GM18526 (cell line): Measurements from ENCODE around the gene SLC32A1.

Experiments used
- POLR2A ChIP-seq: IDR thresholded peaks from 3 replicates; pipeline ENCODE4 v1.6.1; 2011; ENCODE audit not compliant: insufficient read length; ENCODE audit errors: extremely low read depth

Gene SLC32A1, protein sequence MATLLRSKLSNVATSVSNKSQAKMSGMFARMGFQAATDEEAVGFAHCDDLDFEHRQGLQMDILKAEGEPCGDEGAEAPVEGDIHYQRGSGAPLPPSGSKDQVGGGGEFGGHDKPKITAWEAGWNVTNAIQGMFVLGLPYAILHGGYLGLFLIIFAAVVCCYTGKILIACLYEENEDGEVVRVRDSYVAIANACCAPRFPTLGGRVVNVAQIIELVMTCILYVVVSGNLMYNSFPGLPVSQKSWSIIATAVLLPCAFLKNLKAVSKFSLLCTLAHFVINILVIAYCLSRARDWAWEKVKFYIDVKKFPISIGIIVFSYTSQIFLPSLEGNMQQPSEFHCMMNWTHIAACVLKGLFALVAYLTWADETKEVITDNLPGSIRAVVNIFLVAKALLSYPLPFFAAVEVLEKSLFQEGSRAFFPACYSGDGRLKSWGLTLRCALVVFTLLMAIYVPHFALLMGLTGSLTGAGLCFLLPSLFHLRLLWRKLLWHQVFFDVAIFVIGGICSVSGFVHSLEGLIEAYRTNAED

DNA sequence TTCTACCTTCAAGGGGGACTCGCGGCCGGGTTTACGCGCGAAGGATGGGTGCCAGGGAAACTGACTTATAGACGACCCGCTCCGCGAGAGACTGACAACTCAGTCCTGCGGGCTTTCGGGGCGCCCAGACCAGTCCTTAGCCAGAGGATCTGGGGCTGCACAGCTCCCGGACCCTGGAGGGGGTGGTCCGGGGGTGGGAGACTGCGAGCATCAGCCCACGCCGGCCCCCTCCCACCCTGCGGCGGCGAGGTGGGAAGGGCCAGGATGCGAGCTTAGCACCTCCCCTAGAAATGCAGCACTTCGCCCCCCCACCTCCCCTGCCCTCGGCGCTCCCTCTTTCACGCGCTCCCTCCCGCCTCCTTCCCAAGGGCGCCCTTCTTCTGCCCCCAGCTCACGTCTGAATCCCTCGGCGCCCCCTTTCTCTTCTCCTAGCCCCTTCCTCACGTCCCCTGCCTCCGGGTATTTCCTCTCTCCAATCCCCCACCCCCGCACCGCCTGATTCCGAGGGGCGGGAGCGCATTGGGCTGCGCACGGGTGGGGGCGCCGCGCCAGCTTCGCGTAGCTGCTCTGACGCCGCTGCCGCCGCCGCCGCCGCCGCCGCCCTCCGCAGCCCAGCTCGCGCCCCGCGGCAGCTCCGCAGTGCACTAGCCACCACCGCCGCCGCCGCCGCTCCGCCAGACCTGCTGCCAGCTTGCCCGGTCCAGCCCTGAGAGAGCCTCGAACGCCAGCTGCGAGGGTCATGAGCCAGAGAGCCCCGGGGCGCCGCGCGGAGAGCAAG lies at the start of gene SLC32A1:
Gene SLC32A1 (plus strand): TSS at position 639 of the 778 bp plus-strand sequence. CDS start 239 bp downstream, outside the sequence.
- TF ChIP-seq POLR2A: no peak

DNA sequence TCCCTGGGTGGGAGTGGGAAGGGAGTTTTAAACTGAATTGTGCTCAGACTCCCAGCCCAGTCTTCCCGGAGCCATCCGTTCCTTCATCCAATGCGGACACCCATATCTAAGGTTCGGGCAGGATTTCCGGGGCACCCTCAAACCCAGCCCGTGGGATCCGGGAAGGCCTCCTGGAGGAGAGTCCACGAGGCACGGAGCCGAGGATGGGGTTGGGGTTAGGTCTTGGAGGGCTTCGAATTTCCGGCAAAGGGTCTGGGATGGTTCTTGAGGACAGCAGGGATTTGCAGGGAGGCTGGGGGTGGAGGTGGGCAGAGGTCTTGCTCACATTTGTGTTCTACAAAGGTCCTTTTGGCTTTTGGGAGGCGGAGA lies 49.5 kb upstream of the SLC32A1 start:
- TF ChIP-seq POLR2A: no peak

DNA sequence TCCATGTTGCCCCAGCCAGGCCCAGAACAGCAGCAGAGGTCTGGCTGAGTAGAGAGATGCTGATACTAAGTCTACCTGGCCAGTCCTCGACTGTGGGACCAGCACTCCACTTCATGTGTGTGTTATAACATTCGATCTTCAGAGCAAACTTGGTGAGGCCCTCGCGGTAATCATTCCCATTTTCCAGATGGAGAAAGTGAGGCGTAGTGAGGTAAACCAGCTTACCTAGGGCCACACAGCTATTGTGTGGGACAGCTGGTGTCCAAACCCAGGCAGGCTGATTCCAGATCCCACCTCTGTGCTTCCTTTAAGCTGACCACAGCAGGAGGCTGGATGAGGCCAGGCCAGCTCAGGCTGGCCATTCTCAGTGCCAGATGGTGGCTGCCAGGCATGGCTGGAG lies 47.7 kb upstream of the SLC32A1 start:
- no peak for TF ChIP-seq POLR2A

DNA sequence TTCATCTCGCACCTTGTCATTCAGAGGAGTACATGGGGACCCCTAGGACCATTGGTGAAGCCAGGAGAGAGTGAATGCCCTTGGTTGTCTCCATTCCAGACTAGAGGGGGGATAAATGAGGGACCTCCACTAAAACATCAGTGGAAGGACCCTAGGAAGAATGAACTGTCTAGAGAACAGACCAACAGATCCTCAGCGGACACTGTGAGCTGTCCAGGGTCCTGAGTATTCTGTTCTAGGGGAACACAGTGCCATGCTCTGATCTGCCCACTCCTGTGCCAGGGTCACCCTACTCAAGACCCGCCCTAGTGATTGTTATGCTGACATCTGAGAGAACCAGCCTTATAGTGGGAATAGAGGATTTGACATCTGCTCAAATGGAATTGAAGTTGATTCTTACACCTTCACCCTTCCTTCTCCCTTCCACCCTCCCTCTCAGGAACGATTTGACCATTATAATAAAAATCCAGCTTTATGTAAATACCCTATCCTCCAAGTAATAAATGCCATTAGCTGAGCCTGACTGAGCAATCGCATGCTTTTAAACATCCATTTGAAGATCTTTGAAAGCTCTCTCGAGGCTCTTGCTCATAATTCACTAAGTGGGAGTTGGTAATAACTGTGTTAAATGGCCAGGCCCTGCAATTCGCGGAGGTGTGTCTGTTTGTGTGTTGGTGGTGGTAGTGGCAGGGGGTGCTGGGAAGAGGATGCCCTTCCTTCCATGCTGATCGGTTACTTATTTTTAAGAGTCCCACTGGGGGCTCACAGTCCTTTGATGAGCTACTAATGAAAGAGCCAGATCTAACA lies 43.6 kb upstream of the SLC32A1 start:
- TF ChIP-seq POLR2A: no peak

DNA sequence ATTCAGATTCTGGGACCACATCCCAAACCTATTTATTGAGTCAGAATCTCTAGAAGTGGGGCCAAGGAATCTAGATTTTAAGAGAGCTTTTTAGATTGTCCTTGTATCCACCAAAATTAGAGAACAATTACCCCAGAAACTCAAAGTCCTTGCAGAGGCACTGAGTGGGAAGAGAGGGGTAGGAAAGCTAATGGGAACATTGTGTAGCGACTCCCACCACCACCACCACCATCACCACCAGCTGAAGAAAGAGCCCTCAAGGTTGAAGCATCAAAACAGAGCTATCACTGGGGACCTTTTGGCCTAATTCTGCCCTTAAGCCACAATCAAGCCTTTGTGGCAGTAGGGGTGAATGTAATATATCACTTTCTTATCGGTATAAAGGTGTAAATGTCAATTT lies 39.0 kb upstream of the SLC32A1 start:
- TF ChIP-seq POLR2A: no peak

DNA sequence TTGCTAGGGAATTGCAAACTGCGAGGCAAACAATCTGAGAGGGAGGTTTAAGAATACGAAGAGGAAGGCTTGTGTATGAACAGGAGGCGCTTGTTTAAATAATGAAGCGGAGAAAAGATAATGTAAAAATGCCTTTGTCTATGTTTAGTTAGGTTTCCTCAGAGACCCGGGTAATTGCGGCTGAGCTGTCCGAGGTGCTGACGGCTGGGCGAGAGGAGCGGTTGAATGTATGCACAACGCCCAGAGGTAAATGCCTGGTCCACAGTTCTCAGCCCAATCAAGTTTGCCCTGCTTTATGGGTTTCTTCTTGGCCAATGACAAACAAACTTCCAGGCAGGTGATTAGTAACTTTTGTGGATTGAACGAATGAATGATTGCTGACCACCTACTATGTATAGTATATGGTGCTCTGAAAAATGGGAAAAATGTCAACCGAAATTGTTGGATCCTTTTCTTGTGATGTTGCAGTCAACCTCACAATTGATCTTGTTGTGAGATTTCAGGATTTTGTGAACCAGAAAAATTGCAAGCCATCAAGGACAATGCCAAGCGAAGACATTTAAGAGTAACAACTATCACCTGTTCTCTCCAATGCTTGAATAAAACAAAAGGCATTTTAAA lies 38.3 kb upstream of the SLC32A1 start:
- TF ChIP-seq POLR2A: no peak

DNA sequence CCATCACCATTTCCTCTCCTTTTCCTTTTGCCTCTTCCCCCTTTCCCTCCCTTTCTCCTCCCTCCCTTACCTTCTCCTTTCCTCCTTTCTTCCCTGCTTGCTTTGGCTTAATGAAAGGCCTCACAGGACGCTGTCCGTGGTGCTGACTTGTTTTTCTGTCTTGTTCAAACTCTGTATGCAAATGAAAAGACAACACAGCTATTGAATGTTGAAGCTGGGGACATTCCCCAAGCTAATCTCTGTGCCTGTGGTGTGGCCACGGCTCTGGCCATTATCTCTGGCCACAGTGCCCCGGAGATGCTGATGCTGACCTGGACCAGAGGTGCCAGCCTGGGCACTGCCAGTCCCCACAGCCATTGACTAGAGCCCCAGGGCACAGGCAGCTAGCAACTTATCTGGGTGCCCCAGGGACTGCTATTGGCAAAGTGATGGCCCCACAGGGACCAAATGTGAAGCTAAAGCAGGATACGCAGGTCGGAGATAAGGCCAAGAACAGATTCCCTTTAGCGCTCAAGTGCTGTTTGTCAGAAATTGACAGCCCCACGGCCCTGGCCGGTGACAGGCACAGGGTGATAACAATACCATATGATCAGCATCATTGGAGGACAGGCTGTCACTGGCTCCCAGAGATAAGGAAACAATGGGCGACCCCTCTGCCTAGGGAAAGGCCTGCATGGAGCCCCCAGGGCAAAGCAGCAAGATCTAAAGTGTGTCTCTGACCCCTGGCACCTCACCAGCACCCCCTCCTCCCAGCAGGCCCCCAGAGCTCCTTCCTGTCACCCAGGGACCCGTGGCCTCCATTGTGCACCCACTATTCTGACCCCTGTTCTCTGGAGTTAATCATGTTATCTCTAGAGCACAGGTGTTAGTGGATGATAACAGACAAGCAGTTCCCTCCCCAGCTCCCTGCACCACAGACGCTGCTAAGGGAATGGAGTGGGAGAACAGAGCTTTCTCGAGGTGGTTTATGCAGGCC lies 31.6 kb upstream of the SLC32A1 start:
- no peak for TF ChIP-seq POLR2A

DNA sequence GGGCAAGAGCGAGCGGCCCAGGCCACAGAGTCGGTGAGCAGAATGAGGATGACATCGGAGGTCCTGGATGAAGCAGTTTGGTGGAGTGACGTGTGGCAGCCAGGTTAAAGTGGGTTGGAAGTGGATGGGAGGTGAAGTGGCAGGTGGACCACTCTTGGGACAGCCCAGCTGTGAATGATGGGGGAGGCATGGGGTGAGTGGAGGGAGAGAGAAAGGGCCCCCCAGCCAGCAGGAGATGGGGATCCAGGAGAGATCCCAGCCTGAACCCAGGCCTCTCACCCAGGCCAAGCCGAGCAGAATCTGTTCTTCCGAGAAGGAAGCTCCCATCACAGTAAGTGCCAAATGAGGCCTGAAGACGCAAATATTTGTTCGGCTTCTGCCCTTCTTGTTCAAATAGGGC lies 27.0 kb upstream of the SLC32A1 start:
- no peak for TF ChIP-seq POLR2A

DNA sequence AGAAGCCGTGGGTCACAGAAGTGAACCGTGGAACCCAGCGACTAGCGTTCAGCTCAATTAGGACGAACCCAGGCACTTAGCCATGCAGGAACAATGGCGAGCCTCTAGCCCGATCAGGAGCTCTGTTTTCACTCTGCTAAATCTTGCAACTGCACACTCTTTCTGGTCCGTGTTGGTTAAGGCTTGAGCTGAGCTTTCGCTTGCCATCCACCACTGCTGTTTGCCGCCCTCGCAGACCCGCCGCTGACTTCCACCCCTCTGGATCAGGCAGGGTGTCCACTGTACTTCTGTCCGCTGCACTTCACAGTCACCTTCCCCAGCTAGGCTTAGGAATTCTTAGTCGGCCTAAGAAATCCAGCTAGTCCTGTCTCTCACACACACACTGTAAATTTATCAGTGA lies 25.7 kb upstream of the SLC32A1 start:
- TF ChIP-seq POLR2A: no peak

DNA sequence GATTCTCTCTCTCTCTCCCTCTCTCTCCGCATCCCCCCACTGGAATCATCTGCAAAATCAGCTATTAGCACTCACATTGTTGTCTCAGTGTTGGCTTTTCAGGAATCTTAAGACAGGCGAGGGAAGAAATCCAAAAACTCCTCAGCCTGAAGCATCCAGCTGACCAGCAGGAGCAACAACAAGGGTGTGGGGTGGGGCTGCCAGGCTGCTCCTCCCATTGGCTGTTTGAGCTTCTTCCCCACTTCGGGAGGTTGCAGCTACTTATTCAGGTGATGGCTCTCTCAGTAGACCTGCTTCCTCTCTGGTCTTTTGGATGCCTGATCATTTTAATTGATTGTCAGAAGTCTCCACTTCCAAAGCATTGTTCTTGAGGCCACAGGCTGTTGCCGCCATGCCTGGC lies 24.1 kb upstream of the SLC32A1 start:
- no peak for TF ChIP-seq POLR2A

DNA sequence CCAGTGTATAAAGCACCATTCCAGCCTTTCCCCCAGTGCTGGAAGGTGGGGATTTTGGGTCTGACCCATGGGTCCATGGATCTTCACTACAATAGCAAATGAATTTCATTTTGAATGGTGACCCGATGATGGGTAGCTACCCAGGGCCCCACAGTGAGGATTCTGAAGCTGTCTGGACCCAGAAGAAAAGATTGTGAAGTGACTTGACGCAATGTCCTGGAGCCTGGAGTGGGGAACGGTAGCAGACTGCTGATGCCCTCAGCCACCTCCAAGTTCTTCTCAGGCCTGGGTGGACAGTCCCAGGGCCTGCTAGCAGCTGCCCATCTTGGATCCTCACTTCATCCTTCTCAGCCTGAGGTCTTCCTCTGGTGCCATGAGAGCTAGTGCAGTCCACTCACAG lies 23.4 kb upstream of the SLC32A1 start:
- TF ChIP-seq POLR2A: no peak

DNA sequence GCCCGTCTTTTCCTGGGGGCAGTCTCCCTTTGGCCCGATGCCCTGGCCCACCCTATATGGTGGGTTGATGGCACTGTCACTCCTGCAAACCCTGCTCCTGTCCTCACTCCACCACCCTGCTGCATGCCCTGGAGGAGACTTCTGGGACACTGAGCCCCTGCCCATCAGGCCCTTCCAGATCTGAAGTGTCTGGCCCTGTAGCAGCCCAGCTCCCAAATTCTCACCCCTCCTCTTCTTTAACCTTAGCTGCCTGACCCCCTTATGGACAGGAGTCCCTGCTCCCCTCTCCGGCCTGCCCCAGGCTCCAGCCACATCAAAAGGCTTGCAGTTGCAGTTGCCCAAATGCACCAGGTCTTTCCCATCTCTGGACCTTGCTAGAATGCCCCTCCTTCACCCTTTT lies 20.8 kb upstream of the SLC32A1 start:
- no peak for TF ChIP-seq POLR2A

DNA sequence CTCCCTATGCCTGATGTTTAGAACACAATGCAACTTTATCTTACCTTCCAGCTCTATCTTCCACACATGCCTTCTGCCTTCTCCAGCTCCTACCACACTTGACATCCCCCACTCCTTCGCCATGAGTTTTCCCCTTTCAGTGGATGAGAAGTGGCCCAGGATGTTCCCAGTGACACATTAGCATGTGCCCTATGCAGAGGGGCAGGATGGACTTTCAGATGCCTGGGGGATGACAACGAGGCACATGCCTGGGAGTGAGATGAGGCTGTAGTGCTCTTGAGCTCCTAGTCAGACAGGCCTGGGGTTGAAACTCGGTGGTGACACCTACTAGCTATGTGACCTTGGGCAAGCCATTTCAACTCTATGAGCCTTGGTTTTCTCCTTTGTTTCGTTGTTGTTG lies 20.1 kb upstream of the SLC32A1 start:
- TF ChIP-seq POLR2A: no peak

DNA sequence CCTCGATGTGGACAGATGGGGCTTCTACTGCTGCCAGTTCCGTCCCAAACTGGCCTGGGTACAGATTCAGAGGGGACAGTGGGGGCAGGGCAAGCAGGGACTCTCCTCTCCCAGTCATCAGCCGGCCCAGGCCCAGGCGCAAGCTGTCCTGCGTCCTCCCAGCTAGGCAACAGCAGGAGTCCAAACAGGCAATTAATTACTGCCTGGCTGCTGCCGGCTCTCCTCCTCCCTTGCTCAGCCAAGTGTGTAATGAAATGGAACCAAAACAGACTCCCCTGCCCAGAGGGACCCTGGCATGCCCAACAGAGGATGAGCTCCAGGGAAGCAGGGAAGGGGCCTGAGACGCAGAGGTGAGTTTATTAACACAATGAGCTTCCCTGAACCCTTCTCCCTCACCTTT lies 17.8 kb upstream of the SLC32A1 start:
- no peak for TF ChIP-seq POLR2A
